SKM-1 treated with dmso at 0.1 percent for 144 hours (cell line): ENCODE data around the gene SLC16A6.
"Not testable (repeated sequence)": the region's sequence is repeated elsewhere in the genome, so short reads cannot be mapped to it uniquely, and the experiment has no call there.

ENCODE experiments used
- DNase-seq: peaks from one replicate; lab custom pipeline; 2025; ENCODE audit not compliant: unreplicated experiment; lab: John Stamatoyannopoulos, UW

The SLC16A6 gene

GRCh38 chr17:68225055-68225454, 65.9 kb downstream of the SLC16A6 start:
- DNase-seq, result not testable (repeated sequence)

- DNase-seq, result no peak
These were observed 68.3 kb downstream of the SLC16A6 start for GRCh38 chr17:68222606-68223005.

DNA sequence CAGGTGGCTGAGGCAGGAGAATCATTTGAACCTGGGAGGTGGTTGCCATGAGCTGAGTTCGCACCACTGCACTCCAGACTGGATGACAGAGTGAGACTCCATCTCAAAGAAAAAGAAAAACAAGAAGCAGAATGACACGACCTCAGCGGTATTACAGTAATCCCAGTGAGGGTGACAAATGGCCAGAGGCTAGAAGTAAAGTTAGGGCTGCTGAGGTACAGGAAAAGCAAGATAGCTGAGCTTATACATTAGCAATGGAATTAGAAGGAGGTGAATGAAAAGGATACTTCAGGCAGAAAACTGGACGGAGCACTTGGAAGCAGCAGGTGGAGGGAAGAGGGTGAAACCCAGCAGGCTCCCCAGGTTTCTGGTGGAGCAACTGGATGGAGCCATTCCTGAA, 69.1 kb downstream of the SLC16A6 start:
- no peak for DNase-seq

- DNase-seq, result not testable (repeated sequence)
These were observed 70.1 kb downstream of the SLC16A6 start for GRCh38 chr17:68220786-68221185.

GRCh38 chr17:68220186-68220585, 70.7 kb downstream of the SLC16A6 start:
- not testable (repeated sequence) for DNase-seq

DNA sequence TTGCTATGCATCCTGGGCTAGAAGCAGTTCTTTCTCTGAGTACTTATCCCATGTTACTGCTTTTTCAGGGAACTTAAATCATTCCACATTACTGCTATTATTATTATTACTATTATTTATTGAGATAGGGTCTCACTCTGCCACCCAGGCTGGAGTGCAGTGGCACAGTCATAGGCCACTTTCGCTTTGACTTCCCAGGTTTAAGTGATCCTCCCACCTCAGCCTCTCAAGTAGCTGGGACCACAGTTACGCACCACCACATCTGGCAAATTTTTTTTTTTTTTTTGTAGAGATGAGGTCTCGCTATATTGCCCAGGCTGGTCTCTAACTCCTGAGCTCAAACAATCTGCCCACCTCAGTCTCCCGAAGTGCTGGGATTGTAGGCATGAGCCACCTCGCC, 71.5 kb downstream of the SLC16A6 start:
- not testable (repeated sequence) for DNase-seq
